Immature natural killer cell (primary cell): ENCODE results near the gene RNU6-1. TPM values are rescaled to one million over a fixed set of nuclear protein-coding genes. Genes with fewer than 3 reads are reported as not detected.

Source experiments
- DNase-seq, 3 donors: peaks; one replicate each; pipeline ENCODE4 v3.0.0; 2022; ENCODE audit warnings: mixed read lengths in 1 of 3
- H3K27ac Mint-ChIP-seq, 6 donors: one replicate each; pipeline ENCODE4 v1.8.0; 2020; ENCODE audit warnings: mixed read lengths in 6 of 6, mild to moderate bottlenecking in 5 of 6, inconsistent platforms in 4 of 6, moderate library complexity in 3 of 6
- H3K27me3 Mint-ChIP-seq, 3 donors: one replicate each; pipeline ENCODE4 v1.8.0; 2020 to 2021; ENCODE audit warnings: low read depth in 3 of 3, mild to moderate bottlenecking in 3 of 3, mixed read lengths in 3 of 3, moderate library complexity in 3 of 3, inconsistent platforms in 1 of 3
- H3K36me3 Mint-ChIP-seq, 3 donors: one replicate each; pipeline ENCODE4 v1.8.0; 2020; ENCODE audit warnings: mixed read lengths in 3 of 3, inconsistent platforms in 2 of 3, mild to moderate bottlenecking in 2 of 3
- H3K4me1 Mint-ChIP-seq, 2 donors: one replicate each; pipeline ENCODE4 v1.8.0; 2020; ENCODE audit warnings: inconsistent platforms in 2 of 2, mild to moderate bottlenecking in 2 of 2, mixed read lengths in 2 of 2, moderate library complexity in 1 of 2
- H3K4me3 Mint-ChIP-seq, 5 donors: one replicate each; pipeline ENCODE4 v1.8.0; 2020; ENCODE audit warnings: mild to moderate bottlenecking in 5 of 5, mixed read lengths in 5 of 5, inconsistent platforms in 3 of 5, moderate library complexity in 3 of 5
- H3K9me3 Mint-ChIP-seq, 6 donors: one replicate each; pipeline ENCODE4 v1.8.0; 2020; ENCODE audit warnings: mild to moderate bottlenecking in 6 of 6, mixed read lengths in 6 of 6, inconsistent platforms in 4 of 6, moderate library complexity in 3 of 6
- polyA plus RNA-seq, 3 donors: library from polyadenylated mRNA; unstranded; fragments of 300-500 nt; fragmentation: Illumina TruSeq; gene quantifications; one replicate each; pipeline ENCODE4 v1.2.3, GENCODE V29; 2021

RNU6-1 gene
- polyA plus RNA-seq, 3 donors from 2014 or later, result not detected

- Mint-ChIP-seq H3K4me1 (no peaks in the 10 kb centered on the region), H3K36me3 (no peaks in the 10 kb centered on the region), H3K27ac (no peak overlapping the region), H3K27me3 (peaks cover 0 to 8% (median 5%) of the 10 kb centered on the region in 3 donors), H3K9me3 (no peaks in the 10 kb centered on the region), H3K4me3 (no peak overlapping the region)
- no peak for DNase-seq
Observed at GRCh38 chr15:67850336-67850735, 10.5 kb upstream of the RNU6-1 start.

- H3K4me1 Mint-ChIP-seq, result no peaks in the 10 kb centered on the region
- no peaks in the 10 kb centered on the region for H3K9me3 Mint-ChIP-seq
- no peaks in the 10 kb centered on the region for H3K36me3 Mint-ChIP-seq
- DNase-seq, result no peak
- H3K4me3 Mint-ChIP-seq, result no peak overlapping the region
- peaks cover 0 to 9% (median 8%) of the 10 kb centered on the region in 3 donors for H3K27me3 Mint-ChIP-seq
- H3K27ac Mint-ChIP-seq, result no peak overlapping the region
Observed at GRCh38 chr15:67849538-67849937, 9.7 kb upstream of the RNU6-1 start.

- Mint-ChIP-seq H3K36me3 (no peaks in the 10 kb centered on the region), H3K4me3 (no peak overlapping the region), H3K9me3 (no peaks in the 10 kb centered on the region), H3K27ac (no peak overlapping the region), H3K4me1 (peaks cover 8% of the 10 kb centered on the region in 2 donors), H3K27me3 (peaks cover 2 to 12% (median 11%) of the 10 kb centered on the region in 3 donors)
- no peak for DNase-seq
Observed at GRCh38 chr15:67845974-67846373, 6.1 kb upstream of the RNU6-1 start.

GRCh38 chr15:67843571-67844387 lies 3.9 kb upstream of the RNU6-1 start:
- no peak overlapping the region for H3K4me3 Mint-ChIP-seq
- H3K27me3 Mint-ChIP-seq, result peaks cover 13 to 21% (median 17%) of the 10 kb centered on the region in 3 donors
- H3K9me3 Mint-ChIP-seq, result peaks cover 0 to 2% (median 0%) of the 10 kb centered on the region in 6 donors
- no peak for DNase-seq
- H3K27ac Mint-ChIP-seq, result no peak overlapping the region
- H3K4me1 Mint-ChIP-seq, result peaks cover 21 to 25% of the 10 kb centered on the region in 2 donors
- H3K36me3 Mint-ChIP-seq, result no peaks in the 10 kb centered on the region

GRCh38 chr15:67843092-67843501 lies 3.3 kb upstream of the RNU6-1 start:
- H3K4me3 Mint-ChIP-seq, result no peak overlapping the region
- DNase-seq, result no peak
- H3K4me1 Mint-ChIP-seq, result peaks cover 26 to 31% of the 10 kb centered on the region in 2 donors
- H3K27ac Mint-ChIP-seq, result no peak overlapping the region
- peaks cover 13 to 21% (median 17%) of the 10 kb centered on the region in 3 donors for H3K27me3 Mint-ChIP-seq
- H3K9me3 Mint-ChIP-seq, result peaks cover 0 to 2% (median 0%) of the 10 kb centered on the region in 6 donors
- no peaks in the 10 kb centered on the region for H3K36me3 Mint-ChIP-seq

GRCh38 chr15:67841513-67841762 lies 1.6 kb upstream of the RNU6-1 start:
- Mint-ChIP-seq H3K4me1 (peaks cover 30 to 39% of the 10 kb centered on the region in 2 donors), H3K27me3 (peaks cover 15 to 23% (median 20%) of the 10 kb centered on the region in 3 donors), H3K27ac (peak overlapping the region in 5 of 6 donors; percentile 82 to 98 (median 95)), H3K9me3 (peaks cover 0 to 2% (median 0%) of the 10 kb centered on the region in 6 donors), H3K36me3 (no peaks in the 10 kb centered on the region), H3K4me3 (peak overlapping the region; percentile 89 to 97 (median 92))
- DNase-seq, result no peak

- Mint-ChIP-seq H3K27me3 (peaks cover 19 to 25% (median 24%) of the 10 kb centered on the region in 3 donors), H3K27ac (peak overlapping the region; percentile 93 to 98 (median 96)), H3K36me3 (no peaks in the 10 kb centered on the region), H3K4me3 (peak overlapping the region; percentile 89 to 97 (median 92)), H3K9me3 (peaks cover 0 to 2% (median 0%) of the 10 kb centered on the region in 6 donors), H3K4me1 (peaks cover 35 to 44% of the 10 kb centered on the region in 2 donors)
- peak in 1 of 3 donors; percentile 9 for DNase-seq
Observed at GRCh38 chr15:67840749-67841512, 1.1 kb upstream of the RNU6-1 start.

GRCh38 chr15:67839499-67839928 lies 331 bp downstream of the RNU6-1 start:
- no peak for DNase-seq
- Mint-ChIP-seq H3K4me3 (peak overlapping the region; percentile 89 to 97 (median 92)), H3K36me3 (no peaks in the 10 kb centered on the region), H3K4me1 (peaks cover 47 to 59% of the 10 kb centered on the region in 2 donors), H3K27me3 (peaks cover 27 to 36% (median 34%) of the 10 kb centered on the region in 3 donors), H3K27ac (peak overlapping the region; percentile 93 to 98 (median 96)), H3K9me3 (peaks cover 0 to 2% (median 0%) of the 10 kb centered on the region in 6 donors)

- Mint-ChIP-seq H3K4me1 (peaks cover 53 to 65% of the 10 kb centered on the region in 2 donors), H3K4me3 (peak overlapping the region; percentile 89 to 97 (median 92)), H3K27ac (peak overlapping the region in 5 of 6 donors; percentile 46 to 98 (median 69)), H3K9me3 (peaks cover 0 to 2% (median 0%) of the 10 kb centered on the region in 6 donors), H3K36me3 (no peaks in the 10 kb centered on the region), H3K27me3 (peaks cover 32 to 39% (median 37%) of the 10 kb centered on the region in 3 donors)
- peak in 1 of 3 donors; percentile 13 for DNase-seq
Observed at GRCh38 chr15:67838789-67839332, 984 bp downstream of the RNU6-1 start.

- Mint-ChIP-seq H3K9me3 (peaks cover 0 to 2% (median 0%) of the 10 kb centered on the region in 6 donors), H3K27me3 (peaks cover 35 to 51% (median 49%) of the 10 kb centered on the region in 3 donors), H3K4me1 (peaks cover 64 to 76% of the 10 kb centered on the region in 2 donors), H3K27ac (no peak overlapping the region), H3K36me3 (no peaks in the 10 kb centered on the region), H3K4me3 (peak overlapping the region in 1 of 5 donors; percentile 53)
- no peak for DNase-seq
Observed at GRCh38 chr15:67836955-67837354, 2.9 kb downstream of the RNU6-1 start.

- Mint-ChIP-seq H3K9me3 (peaks cover 0 to 2% (median 0%) of the 10 kb centered on the region in 6 donors), H3K4me1 (peaks cover 61 to 73% of the 10 kb centered on the region in 2 donors), H3K27ac (peak overlapping the region in 1 of 6 donors; percentile 49), H3K4me3 (peak overlapping the region; percentile 81 to 89 (median 85)), H3K36me3 (no peaks in the 10 kb centered on the region), H3K27me3 (peaks cover 38 to 53% (median 52%) of the 10 kb centered on the region in 3 donors)
- DNase-seq, result peak; percentile 49 to 58 (median 57)
Observed at GRCh38 chr15:67836477-67836876, 3.4 kb downstream of the RNU6-1 start.

GRCh38 chr15:67836134-67836455 lies 3.8 kb downstream of the RNU6-1 start:
- peaks cover 0 to 2% (median 0%) of the 10 kb centered on the region in 6 donors for H3K9me3 Mint-ChIP-seq
- no peak for DNase-seq
- peaks cover 40 to 57% (median 56%) of the 10 kb centered on the region in 3 donors for H3K27me3 Mint-ChIP-seq
- no peaks in the 10 kb centered on the region for H3K36me3 Mint-ChIP-seq
- H3K27ac Mint-ChIP-seq, result peak overlapping the region in 1 of 6 donors; percentile 49
- H3K4me1 Mint-ChIP-seq, result peaks cover 57 to 69% of the 10 kb centered on the region in 2 donors
- H3K4me3 Mint-ChIP-seq, result peak overlapping the region; percentile 81 to 89 (median 85)

- peaks cover 54 to 65% of the 10 kb centered on the region in 2 donors for H3K4me1 Mint-ChIP-seq
- no peaks in the 10 kb centered on the region for H3K36me3 Mint-ChIP-seq
Observed at GRCh38 chr15:67835297-67836133, 4.3 kb downstream of the RNU6-1 start.

More at GRCh38 chr15:67835297-67836133, 4.3 kb downstream of the RNU6-1 start:
- peaks cover 0 to 2% (median 0%) of the 10 kb centered on the region in 6 donors for H3K9me3 Mint-ChIP-seq
- peak overlapping the region; percentile 81 to 89 (median 85) for H3K4me3 Mint-ChIP-seq
- peaks cover 44 to 62% (median 58%) of the 10 kb centered on the region in 3 donors for H3K27me3 Mint-ChIP-seq
- peak in 2 of 3 donors; percentile 18 to 23 for DNase-seq
- H3K27ac Mint-ChIP-seq, result no peak overlapping the region
